ENCODE results near the gene TEX29.

The TEX29 gene

DNA sequence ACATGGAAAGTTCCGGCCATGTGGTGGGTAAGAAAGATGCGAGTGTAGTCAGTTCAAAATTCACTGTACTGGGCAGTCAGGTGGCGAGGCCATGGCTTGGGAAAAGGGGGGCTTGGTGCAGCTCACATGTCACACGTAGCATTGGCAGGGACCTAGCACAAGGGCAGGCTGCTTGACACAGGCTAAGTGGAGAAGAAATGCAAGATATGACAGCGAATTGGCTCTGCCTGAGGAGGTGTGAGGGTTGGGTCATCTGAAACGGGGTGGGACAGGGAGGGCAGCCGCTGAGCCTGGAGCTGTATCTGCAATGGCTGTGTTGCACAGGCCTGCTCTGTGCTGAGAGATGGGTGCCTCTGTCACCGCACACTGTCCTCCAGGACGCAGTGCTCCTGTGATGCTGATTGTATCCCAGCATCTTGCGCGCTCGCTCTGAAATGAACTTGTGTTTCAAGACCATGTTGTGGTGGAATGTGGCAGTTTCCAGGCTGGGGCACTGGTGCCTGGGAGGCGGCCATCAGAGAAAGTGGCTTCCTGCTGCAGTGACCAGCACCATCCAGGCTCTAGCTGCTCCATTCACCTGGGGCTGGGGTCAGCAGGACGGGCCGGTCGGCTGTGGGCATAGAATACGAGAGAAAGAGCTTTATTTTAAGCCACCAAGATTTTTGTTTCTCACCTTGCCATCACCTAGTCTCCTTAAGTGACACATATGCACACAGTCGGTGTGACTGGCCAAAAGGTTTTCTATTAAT is 70.3 kb downstream of the TEX29 start:
- no peak for DNase-seq (ENCODE audit: low spot score)

DNA sequence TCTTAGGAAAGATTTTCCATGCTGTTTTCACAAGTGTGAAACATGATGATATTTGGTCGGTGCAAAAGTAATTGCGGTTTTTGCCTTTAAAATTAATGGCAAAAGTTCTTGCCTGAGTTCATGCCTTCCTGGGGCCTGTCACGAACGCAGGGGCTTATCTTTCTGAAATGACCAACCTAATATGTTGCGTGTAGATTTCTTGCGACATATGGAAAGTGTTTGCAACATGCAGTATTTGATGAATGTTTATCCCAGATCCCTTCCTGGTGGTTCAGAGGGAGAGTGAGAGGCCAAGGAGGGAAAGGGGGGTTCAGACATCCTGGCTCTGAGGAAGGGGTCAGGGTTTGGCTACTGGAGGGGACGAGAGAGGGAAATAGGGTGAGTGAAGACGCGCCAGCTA is 72.0 kb downstream of the TEX29 start:
- DNase-seq (ENCODE audit: low spot score) = no peak

DNA sequence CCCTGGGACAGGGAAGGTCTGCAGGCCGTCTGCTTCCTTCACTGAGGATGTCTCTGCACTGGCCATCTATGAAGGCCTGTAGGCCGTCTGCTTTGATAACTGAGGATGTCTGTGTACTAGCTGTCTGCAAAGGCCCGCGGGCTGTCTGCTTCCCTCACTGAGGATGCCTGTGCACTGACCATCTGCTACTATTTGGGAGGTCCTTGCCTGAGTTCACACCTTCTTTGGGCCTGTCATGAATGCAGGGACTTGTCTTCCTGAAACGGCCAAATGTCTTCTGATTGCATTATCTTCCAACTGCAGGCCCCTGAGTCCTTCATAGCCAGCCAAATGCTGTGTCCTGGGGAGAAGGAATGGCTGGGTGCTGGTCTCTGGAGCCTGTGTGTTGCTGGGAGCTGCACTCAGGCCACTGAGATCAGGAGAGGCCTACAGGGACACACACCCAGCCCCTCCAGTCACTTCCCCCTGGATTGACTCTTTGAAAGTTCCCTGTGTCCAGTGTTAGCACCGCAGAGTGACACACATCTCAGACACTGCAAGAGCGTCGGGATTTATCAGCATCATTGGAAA is 72.9 kb downstream of the TEX29 start:
- DNase-seq (ENCODE audit: low spot score) = no peak
